Liver (tissue), 9 donors: Measurements from ENCODE around the gene LRRC28. TPM values are rescaled to one million over a fixed set of nuclear protein-coding genes. Genes with fewer than 3 reads are reported as not detected.

Experiments used
- DNase-seq: peaks from one replicate; pipeline ENCODE4 v3.0.0-alpha.2; 2017; ENCODE audit warnings: low spot score
- H3K27ac ChIP-seq, 2 donors: one replicate each; pipeline ENCODE4 v1.7.0; 2013; ENCODE audit warnings: inconsistent platforms in 2 of 2, low read length in 2 of 2, control low read depth in 1 of 2, low read depth in 1 of 2, mild to moderate bottlenecking in 1 of 2
- H3K27me3 ChIP-seq, 4 donors: one replicate each; pipeline versions ENCODE4 v1.6.1 to v1.7.0; 2013; ENCODE audit warnings: low read length in 3 of 4, inconsistent platforms in 1 of 4, mild to moderate bottlenecking in 1 of 4, moderate library complexity in 1 of 4; ENCODE audit not compliant: control insufficient read depth in 4 of 4, insufficient read depth in 4 of 4
- H3K36me3 ChIP-seq, 4 donors: one replicate each; pipeline versions ENCODE4 v1.6.1 to v1.7.0; 2013; ENCODE audit warnings: low read length in 3 of 4, mild to moderate bottlenecking in 3 of 4, low read depth in 1 of 4, moderate library complexity in 1 of 4; ENCODE audit not compliant: control insufficient read depth in 4 of 4, insufficient read depth in 3 of 4
- H3K4me1 ChIP-seq, 4 donors: one replicate each; pipeline versions ENCODE4 v1.6.1 to v1.7.0; 2013; ENCODE audit warnings: low read length in 3 of 4, mild to moderate bottlenecking in 3 of 4, moderate library complexity in 1 of 4; ENCODE audit not compliant: control insufficient read depth in 4 of 4, insufficient read depth in 4 of 4
- H3K4me3 ChIP-seq, 3 donors: one replicate each; pipeline versions ENCODE4 v1.6.1 to v1.7.0; 2013; ENCODE audit warnings: low read length in 3 of 3, control low read depth in 1 of 3, low read depth in 1 of 3, mild to moderate bottlenecking in 1 of 3
- H3K9ac ChIP-seq, 2 donors: one replicate each; pipeline ENCODE4 v1.7.0; 2013; ENCODE audit warnings: low read length in 2 of 2, mild to moderate bottlenecking in 2 of 2, moderate library complexity in 2 of 2, control low read depth in 1 of 2, low read depth in 1 of 2
- H3K9me3 ChIP-seq, 4 donors: one replicate each; pipeline versions ENCODE4 v1.6.1 to v1.7.0; 2013; ENCODE audit warnings: low read length in 3 of 4; ENCODE audit not compliant: control insufficient read depth in 4 of 4
- FOXA1 ChIP-seq: IDR thresholded peaks from 2 replicates; pipeline ENCODE4 v1.6.1; 2016; ENCODE audit warnings: antibody characterized with exemption
- FOXA2 ChIP-seq: IDR thresholded peaks from 2 replicates; pipeline ENCODE4 v1.6.1; 2016; ENCODE audit warnings: antibody characterized with exemption
- HNF4A ChIP-seq, 2 donors: conservative IDR thresholded peaks; 2 replicates each; pipeline ENCODE4 v1.6.1; 2016; ENCODE audit warnings: antibody characterized with exemption in 2 of 2, mild to moderate bottlenecking in 2 of 2
- MAX ChIP-seq: IDR thresholded peaks from 2 replicates; pipeline ENCODE4 v1.6.1; 2016; ENCODE audit warnings: antibody characterized with exemption
- RAD21 ChIP-seq, 2 donors: IDR thresholded peaks; 2 replicates each; pipeline ENCODE4 v1.6.1; 2016; ENCODE audit warnings: antibody characterized with exemption in 2 of 2, mild to moderate bottlenecking in 2 of 2
- REST ChIP-seq: IDR thresholded peaks from 2 replicates; pipeline ENCODE4 v1.6.1; 2016; ENCODE audit warnings: antibody characterized with exemption, mild to moderate bottlenecking
- RXRA ChIP-seq, 2 donors: IDR thresholded peaks; 2 replicates each; pipeline ENCODE4 v1.6.1; 2017 to 2018; ENCODE audit warnings: antibody characterized with exemption in 2 of 2, mild to moderate bottlenecking in 1 of 2
- SP1 ChIP-seq: IDR thresholded peaks from 2 replicates; pipeline ENCODE4 v1.6.1; 2018; ENCODE audit warnings: antibody characterized with exemption, mild to moderate bottlenecking
- TAF1 ChIP-seq: conservative IDR thresholded peaks from 2 replicates; pipeline ENCODE4 v1.6.1; 2016; ENCODE audit warnings: antibody characterized with exemption, mild to moderate bottlenecking
- YY1 ChIP-seq: IDR thresholded peaks from 2 replicates; pipeline ENCODE4 v1.6.1; 2016; ENCODE audit warnings: antibody characterized with exemption, mild to moderate bottlenecking
- ZBTB33 ChIP-seq: IDR thresholded peaks from 2 replicates; pipeline ENCODE4 v1.6.1; 2016; ENCODE audit warnings: antibody characterized with exemption
- WGBS: extraction: QIAGEN DNeasy Blood & Tissue Kit; methylation state at CpG from one replicate; pipeline ENCODE4 v1.1.7; 2013; 5-methylcytosine and 5-hydroxymethylcytosine counted together
- polyA plus RNA-seq, 2 donors: library from polyadenylated mRNA; stranded (reverse) in 1 of 2; unstranded in 1 of 2; fragments of 200-250 nt in 1 of 2; fragments of >200 nt in 1 of 2; fragmentation: Nextera tagmentation in 1 of 2; extraction: Ambion mirVana in 1 of 2; gene quantifications; one replicate each; pipeline versions ENCODE4 v1.2.1 to v1.2.3, GENCODE V29; 2013 to 2015
- total RNA-seq, 2 donors: library from RNA; depleted of rRNA; stranded (reverse); fragments of >200 nt; gene quantifications; one replicate each; pipeline ENCODE4 v1.2.3, GENCODE V29; 2014
- TF ChIP-seq, protein P1 (sequence below): IDR thresholded peaks from 2 replicates; pipeline ENCODE4 v1.6.1; 2016; ENCODE audit warnings: antibody characterized with exemption
- donor health status: healthy.
- donor health status: healthy.
- donor health status: healthy.
- donor health status: healthy.
- donor health status: healthy.

The LRRC28 gene
- total and polyA plus RNA-seq, 4 donors, result 15.4 to 46.6 (median 41.0) TPM

- Histone ChIP-seq H3K36me3 (peaks cover 0 to 5% (median 4%) of the 10 kb centered on the region in 4 donors), H3K9me3 (no peaks in the 10 kb centered on the region), H3K27ac (no peak overlapping the region), H3K9ac (no peak overlapping the region), H3K4me1 (peaks cover 2 to 20% (median 6%) of the 10 kb centered on the region in 4 donors), H3K4me3 (no peak overlapping the region), H3K27me3 (no peaks in the 10 kb centered on the region)
- TF ChIP-seq RAD21 (IDR thresholded peaks at IDR 0.05) (no peak), RXRA (IDR thresholded peaks at IDR 0.05) (no peak), YY1 (no peak), TAF1 (no peak), SP1 (no peak), FOXA1 (no peak), ZBTB33 (no peak), REST (no peak), MAX (no peak), FOXA2 (no peak)
- TF ChIP-seq, protein P1, sequence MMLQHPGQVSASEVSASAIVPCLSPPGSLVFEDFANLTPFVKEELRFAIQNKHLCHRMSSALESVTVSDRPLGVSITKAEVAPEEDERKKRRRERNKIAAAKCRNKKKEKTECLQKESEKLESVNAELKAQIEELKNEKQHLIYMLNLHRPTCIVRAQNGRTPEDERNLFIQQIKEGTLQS, result no peak
- no peak for DNase-seq
- WGBS, result 94% methylated on average over 2 of the region's 2 CpGs
Measured at GRCh38 chr15:99296386-99296785, 45.1 kb downstream of the LRRC28 start.

- peak in 1 of 2 donors; percentile 12 for TF ChIP-seq RAD21 (IDR thresholded peaks at IDR 0.05)
- TF ChIP-seq HNF4A (conservative IDR thresholded peaks at IDR 0.05), result peak; percentile 77 to 81
- TF ChIP-seq RXRA (IDR thresholded peaks at IDR 0.05), result peak; percentile 23 to 45
- TF ChIP-seq FOXA2, result no peak
- Histone ChIP-seq H3K4me3 (no peak overlapping the region), H3K4me1 (peaks cover 3 to 21% (median 17%) of the 10 kb centered on the region in 4 donors), H3K9ac (no peak overlapping the region), H3K27ac (no peak overlapping the region), H3K36me3 (no peaks in the 10 kb centered on the region), H3K27me3 (no peaks in the 10 kb centered on the region), H3K9me3 (no peaks in the 10 kb centered on the region)
- no peak for DNase-seq
- 25% methylated on average over 4 of the region's 4 CpGs for WGBS
Measured at GRCh38 chr15:99303907-99304306, 52.6 kb downstream of the LRRC28 start.
